Parathyroid adenoma (tissue), 2 donors: ENCODE data around the gene KIAA1958.

ENCODE experiments used
- H2AFZ ChIP-seq: fragments of 300-600 bp; sonication (generic); one replicate; pipeline ENCODE4 v1.7.0; 2017; ENCODE audit warnings: antibody characterized with exemption, mild to moderate bottlenecking
- H3K27ac ChIP-seq: fragments of 300-600 bp; sonication (generic); one replicate; pipeline ENCODE4 v1.7.0; 2017
- H3K27me3 ChIP-seq: fragments of 300-600 bp; sonication (generic); one replicate; pipeline ENCODE4 v1.7.0; 2017; ENCODE audit warnings: low read length; ENCODE audit not compliant: control insufficient read depth, insufficient read depth
- H3K36me3 ChIP-seq: fragments of 300-600 bp; sonication (generic); one replicate; pipeline ENCODE4 v1.7.0; 2017; ENCODE audit warnings: low read length; ENCODE audit not compliant: control insufficient read depth, insufficient read depth
- H3K4me1 ChIP-seq: fragments of 300-600 bp; sonication (generic); one replicate; pipeline ENCODE4 v1.7.0; 2017; ENCODE audit warnings: control low read depth
- H3K4me2 ChIP-seq: fragments of 300-600 bp; sonication (generic); one replicate; pipeline ENCODE4 v1.7.0; 2017; ENCODE audit warnings: low read length
- H3K4me3 ChIP-seq: fragments of 300-600 bp; sonication (generic); one replicate; pipeline ENCODE4 v1.7.0; 2017; ENCODE audit warnings: low read depth, low read length
- H3K79me2 ChIP-seq: fragments of 300-600 bp; sonication (generic); one replicate; pipeline ENCODE4 v1.7.0; 2017; ENCODE audit warnings: control low read depth
- H3K9ac ChIP-seq: fragments of 300-600 bp; sonication (generic); one replicate; pipeline ENCODE4 v1.7.0; 2017; ENCODE audit warnings: mild to moderate bottlenecking
- H3K9me3 ChIP-seq: fragments of 300-600 bp; sonication (generic); one replicate; pipeline ENCODE4 v1.7.0; 2017; ENCODE audit warnings: low read length; ENCODE audit not compliant: control insufficient read depth
- CTCF ChIP-seq: fragments of 300-600 bp; sonication (generic); IDR thresholded peaks from one replicate; pipeline ENCODE4 v1.7.0; 2017; ENCODE audit warnings: antibody characterized with exemption, mild to moderate bottlenecking
- donor health status: primary hyperparathyroidism.

The KIAA1958 gene

DNA sequence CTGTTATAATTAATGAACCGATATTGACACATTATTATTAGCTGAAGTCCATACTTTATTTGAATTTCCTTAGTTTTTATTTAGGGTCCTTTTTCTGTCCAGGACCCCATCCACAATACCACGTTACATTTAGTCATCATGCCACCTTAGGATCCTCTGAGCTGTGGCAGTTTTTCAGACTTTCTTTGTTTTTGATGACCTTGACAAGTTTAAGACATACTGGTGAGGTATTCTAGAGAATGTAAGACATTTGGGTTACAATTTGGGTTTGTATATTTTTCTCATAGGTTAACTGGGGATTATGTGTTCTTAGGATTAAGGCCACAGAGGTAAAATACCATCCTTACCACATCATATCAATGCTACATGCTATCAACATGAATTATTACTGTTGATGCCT is 42.7 kb downstream of the KIAA1958 start:
- TF ChIP-seq CTCF = no peak
- no peak overlapping the region for H2AFZ ChIP-seq
- H3K4me1 ChIP-seq = no peaks in the 10 kb centered on the region
- no peak overlapping the region for H3K9ac ChIP-seq
- no peaks in the 10 kb centered on the region for H3K9me3 ChIP-seq
- H3K4me3 ChIP-seq = no peak overlapping the region
- no peak overlapping the region for H3K27ac ChIP-seq
- H3K36me3 ChIP-seq = no peaks in the 10 kb centered on the region
- H3K27me3 ChIP-seq = no peaks in the 10 kb centered on the region
- no peak overlapping the region for H3K4me2 ChIP-seq
- H3K79me2 ChIP-seq = no peaks in the 10 kb centered on the region

- Histone ChIP-seq H3K9me3 (no peaks in the 10 kb centered on the region), H3K36me3 (no peaks in the 10 kb centered on the region), H3K4me2 (no peak overlapping the region), H3K27ac (no peak overlapping the region), H3K4me1 (no peaks in the 10 kb centered on the region), H2AFZ (no peak overlapping the region), H3K79me2 (no peaks in the 10 kb centered on the region), H3K27me3 (no peaks in the 10 kb centered on the region), H3K4me3 (no peak overlapping the region), H3K9ac (no peak overlapping the region)
- no peak for TF ChIP-seq CTCF
Measured at GRCh38 chr9:112530751-112531205, 44.2 kb downstream of the KIAA1958 start.

DNA sequence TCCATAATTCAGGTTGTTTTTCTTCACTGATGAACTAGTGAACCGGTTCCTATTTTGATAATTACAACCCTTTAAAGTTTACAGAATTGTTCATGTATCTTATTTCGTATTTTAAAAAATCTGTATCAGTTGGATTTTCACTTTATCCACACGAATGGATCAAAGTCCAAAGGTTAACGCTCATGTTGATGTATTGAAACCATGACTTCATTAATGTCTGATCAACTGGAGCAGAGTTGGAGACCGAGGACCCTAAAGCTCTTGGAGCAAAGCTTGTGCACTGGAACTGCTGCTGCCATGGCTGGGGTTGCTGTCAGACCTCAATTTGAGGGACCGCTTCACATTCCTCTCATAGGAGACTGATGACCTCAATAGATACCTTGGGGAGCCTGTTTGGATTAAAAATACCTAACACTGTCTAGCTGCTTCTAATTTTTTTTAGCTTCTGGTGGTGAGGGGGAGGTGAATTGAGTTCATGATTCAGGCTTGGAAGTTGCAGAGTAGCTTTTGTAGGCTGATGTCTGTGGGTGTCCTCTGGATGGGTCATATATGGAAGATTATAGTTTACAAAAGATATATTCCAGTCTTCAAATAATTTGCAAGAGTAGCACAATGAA is 45.1 kb downstream of the KIAA1958 start:
- H3K4me1 ChIP-seq = no peaks in the 10 kb centered on the region
- no peak overlapping the region for H3K4me3 ChIP-seq
- H3K9ac ChIP-seq = no peak overlapping the region
- H2AFZ ChIP-seq = no peak overlapping the region
- no peaks in the 10 kb centered on the region for H3K27me3 ChIP-seq
- no peak overlapping the region for H3K4me2 ChIP-seq
- no peaks in the 10 kb centered on the region for H3K9me3 ChIP-seq
- no peaks in the 10 kb centered on the region for H3K36me3 ChIP-seq
- H3K79me2 ChIP-seq = no peaks in the 10 kb centered on the region
- H3K27ac ChIP-seq = no peak overlapping the region
- no peak for TF ChIP-seq CTCF

GRCh38 chr9:112532427-112532826 is 45.8 kb downstream of the KIAA1958 start:
- no peak overlapping the region for H3K9ac ChIP-seq
- no peak for TF ChIP-seq CTCF
- no peak overlapping the region for H3K4me3 ChIP-seq
- no peaks in the 10 kb centered on the region for H3K79me2 ChIP-seq
- no peaks in the 10 kb centered on the region for H3K36me3 ChIP-seq
- no peaks in the 10 kb centered on the region for H3K9me3 ChIP-seq
- no peak overlapping the region for H2AFZ ChIP-seq
- H3K27ac ChIP-seq = no peak overlapping the region
- no peaks in the 10 kb centered on the region for H3K27me3 ChIP-seq
- H3K4me2 ChIP-seq = no peak overlapping the region
- no peaks in the 10 kb centered on the region for H3K4me1 ChIP-seq

DNA sequence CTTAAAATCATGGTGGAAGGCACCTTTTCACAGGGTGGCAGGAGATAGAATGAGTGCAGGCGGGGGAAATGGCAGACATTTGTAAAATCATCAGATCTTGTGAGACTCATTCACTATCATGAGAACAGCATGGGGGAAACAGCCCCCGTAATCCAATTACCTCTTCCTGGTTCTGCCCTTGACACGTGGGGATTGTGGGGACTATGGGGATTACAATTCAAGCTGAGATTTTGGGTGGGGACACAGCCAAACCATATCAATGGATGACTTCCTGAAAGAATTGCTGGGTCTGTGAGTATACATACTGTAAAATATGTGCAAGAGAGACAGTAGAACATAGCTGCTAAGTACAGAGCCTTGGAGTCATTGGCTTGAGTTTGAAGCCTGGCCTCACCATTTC is 47.0 kb downstream of the KIAA1958 start:
- H3K36me3 ChIP-seq = no peaks in the 10 kb centered on the region
- no peaks in the 10 kb centered on the region for H3K4me1 ChIP-seq
- H3K27ac ChIP-seq = no peak overlapping the region
- TF ChIP-seq CTCF = no peak
- no peak overlapping the region for H3K4me3 ChIP-seq
- no peaks in the 10 kb centered on the region for H3K27me3 ChIP-seq
- no peaks in the 10 kb centered on the region for H3K9me3 ChIP-seq
- H2AFZ ChIP-seq = no peak overlapping the region
- H3K79me2 ChIP-seq = no peaks in the 10 kb centered on the region
- H3K9ac ChIP-seq = no peak overlapping the region
- H3K4me2 ChIP-seq = no peak overlapping the region
